Activated CD8-positive, alpha-beta memory T cell treated with anti-CD3 and anti-CD28 coated beads, Interleukin-2, amount 10 ng/mL, durations not matched to agents 7 days and 5 days (primary cell): ENCODE data around the gene EPHB1. TPM values are rescaled to one million over a fixed set of nuclear protein-coding genes. Genes with fewer than 3 reads are reported as not detected.
"Not testable (repeated sequence)": the region's sequence is repeated elsewhere in the genome, so short reads cannot be mapped to it uniquely, and the experiment has no call there.

Experiments
- ATAC-seq: fragments of 150-1000 bp; cut with Tn5 transposase; one replicate; pipeline ENCODE4 v1.10.0; 2021; ENCODE audit warnings: moderate library complexity
- CTCF ChIA-PET: fragments of 350-600 bp; sonication (Branson Sonifier 250); formaldehyde crosslinking; loops from one replicate; lab custom pipeline; 2021; ENCODE audit warnings: antibody characterized with exemption; lab: Charles Lee
- DNase-seq: peaks from one replicate; pipeline ENCODE4 v3.0.0-alpha.2; 2020
- H3K27ac Mint-ChIP-seq: one replicate; pipeline ENCODE4 v1.8.0; 2021; ENCODE audit warnings: mild to moderate bottlenecking, mixed read lengths
- H3K27me3 Mint-ChIP-seq: one replicate; pipeline ENCODE4 v1.8.0; 2021; ENCODE audit warnings: mixed read lengths
- H3K36me3 Mint-ChIP-seq: one replicate; pipeline ENCODE4 v1.8.0; 2021; ENCODE audit warnings: mild to moderate bottlenecking, mixed read lengths
- H3K4me1 Mint-ChIP-seq: one replicate; pipeline ENCODE4 v1.8.0; 2021; ENCODE audit warnings: mixed read lengths
- H3K4me3 Mint-ChIP-seq: one replicate; pipeline ENCODE4 v1.8.0; 2021; ENCODE audit warnings: mild to moderate bottlenecking, moderate library complexity, mixed read lengths
- H3K9me3 Mint-ChIP-seq: one replicate; pipeline ENCODE4 v1.8.0; 2022; ENCODE audit warnings: low read depth, mixed read lengths
- total RNA-seq, 2 experiments: library from RNA; stranded (reverse); gene quantifications; one replicate each; pipeline ENCODE4 v1.2.3, GENCODE V29; 2021

EPHB1 gene
- total RNA-seq, 2 experiments from 2014 or later, result 0.35 to 2.2 TPM

- no peaks in the 10 kb centered on the region for H3K4me1 Mint-ChIP-seq
- no peak for DNase-seq
- no peaks in the 10 kb centered on the region for H3K9me3 Mint-ChIP-seq
- H3K36me3 Mint-ChIP-seq, result no peaks in the 10 kb centered on the region
- no peak overlapping the region for H3K4me3 Mint-ChIP-seq
- CTCF ChIA-PET, result no interaction called here
- no peak overlapping the region for H3K27ac Mint-ChIP-seq
- ATAC-seq, result no peak
- peaks cover 18% of the 10 kb centered on the region for H3K27me3 Mint-ChIP-seq
Observed at GRCh38 chr3:134765468-134765867, 29.6 kb upstream of the EPHB1 start.

- Mint-ChIP-seq H3K27ac (no peak overlapping the region), H3K4me3 (no peak overlapping the region), H3K27me3 (peaks cover 18% of the 10 kb centered on the region), H3K4me1 (no peaks in the 10 kb centered on the region), H3K36me3 (no peaks in the 10 kb centered on the region), H3K9me3 (no peaks in the 10 kb centered on the region)
- CTCF ChIA-PET, result no interaction called here
- ATAC-seq (no peak), DNase-seq (peak; percentile 8)
Observed at GRCh38 chr3:134766290-134766689, 28.8 kb upstream of the EPHB1 start.

GRCh38 chr3:134768116-134768515, 26.9 kb upstream of the EPHB1 start:
- CTCF ChIA-PET, result no interaction called here

GRCh38 chr3:134768837-134769236, 26.2 kb upstream of the EPHB1 start:
- ATAC-seq, result no peak

More at GRCh38 chr3:134768116-134768515, 26.9 kb upstream of the EPHB1 start:
- ATAC-seq (no peak), DNase-seq (peak; percentile 19)
- Mint-ChIP-seq H3K27ac (no peak overlapping the region), H3K4me3 (no peak overlapping the region), H3K27me3 (peaks cover 14% of the 10 kb centered on the region), H3K36me3 (no peaks in the 10 kb centered on the region), H3K9me3 (no peaks in the 10 kb centered on the region), H3K4me1 (no peaks in the 10 kb centered on the region)

DNA sequence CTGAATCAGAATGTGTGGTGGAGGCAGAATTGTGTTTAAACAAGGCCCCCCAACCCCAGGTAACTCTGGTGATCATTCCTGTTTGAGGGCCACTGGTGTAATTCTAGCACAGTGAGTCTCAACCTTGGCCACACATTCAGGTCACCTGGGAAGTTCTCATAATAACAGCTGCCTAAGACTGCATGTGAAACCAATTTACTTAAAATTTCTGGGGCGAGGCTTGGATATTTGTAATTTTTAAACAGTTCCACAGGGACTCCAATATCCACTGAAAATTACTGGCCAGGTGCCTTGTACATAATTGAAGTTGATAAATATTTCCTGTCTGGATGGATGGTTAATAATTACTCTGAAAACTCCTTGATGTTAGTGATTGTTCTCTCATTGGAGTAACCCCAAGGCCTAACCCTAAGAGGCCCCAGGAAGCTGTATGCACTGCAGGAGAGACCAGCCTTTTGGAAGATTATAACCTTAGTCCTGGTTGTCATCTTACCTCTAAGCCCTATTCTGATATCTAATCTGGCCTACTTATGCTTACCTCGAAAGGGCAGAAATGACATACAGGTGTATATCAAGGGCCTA, 25.7 kb upstream of the EPHB1 start:
- Mint-ChIP-seq H3K4me3 (no peak overlapping the region), H3K27ac (no peak overlapping the region), H3K9me3 (no peaks in the 10 kb centered on the region), H3K4me1 (no peaks in the 10 kb centered on the region), H3K27me3 (peaks cover 19% of the 10 kb centered on the region), H3K36me3 (no peaks in the 10 kb centered on the region)
- CTCF ChIA-PET, result interaction anchor here (1.1 kb wide), 1 partner anchor 14 kb away, joined by 3 read pairs; no protein-coding TSS in a partner anchor
- no peak for ATAC-seq
- DNase-seq, result peak; percentile 18

More at GRCh38 chr3:134768837-134769236, 26.2 kb upstream of the EPHB1 start:
- no peak overlapping the region for H3K27ac Mint-ChIP-seq
- CTCF ChIA-PET, result no interaction called here
- no peaks in the 10 kb centered on the region for H3K36me3 Mint-ChIP-seq
- H3K4me1 Mint-ChIP-seq, result no peaks in the 10 kb centered on the region
- no peak for DNase-seq
- no peak overlapping the region for H3K4me3 Mint-ChIP-seq
- peaks cover 20% of the 10 kb centered on the region for H3K27me3 Mint-ChIP-seq
- no peaks in the 10 kb centered on the region for H3K9me3 Mint-ChIP-seq

DNA sequence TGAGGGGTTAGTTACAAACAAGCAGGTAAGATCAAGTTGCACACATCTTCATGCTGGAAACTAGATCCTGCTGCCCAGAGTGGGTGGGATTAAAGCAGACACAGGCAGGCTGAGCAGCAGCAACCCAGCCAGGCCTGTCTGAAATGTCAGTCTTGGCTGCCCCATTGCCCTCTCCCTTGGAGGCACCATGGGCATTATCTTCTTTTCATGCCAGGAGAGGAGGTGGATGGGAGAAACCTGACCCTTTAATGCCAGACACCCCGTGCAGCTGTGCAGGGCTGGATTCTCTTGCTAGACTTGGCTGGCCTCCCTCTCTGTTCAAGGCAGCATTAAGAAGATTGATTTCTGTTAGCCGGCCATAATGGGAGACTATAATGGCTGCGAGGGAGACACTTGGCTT, 23.0 kb upstream of the EPHB1 start:
- DNase-seq, result peak; percentile 15
- H3K4me1 Mint-ChIP-seq, result peaks cover 14% of the 10 kb centered on the region
- ATAC-seq, result no peak
- H3K4me3 Mint-ChIP-seq, result no peak overlapping the region
- H3K36me3 Mint-ChIP-seq, result no peaks in the 10 kb centered on the region
- no peaks in the 10 kb centered on the region for H3K9me3 Mint-ChIP-seq
- CTCF ChIA-PET, result no interaction called here
- H3K27me3 Mint-ChIP-seq, result peaks cover 17% of the 10 kb centered on the region
- H3K27ac Mint-ChIP-seq, result no peak overlapping the region

- CTCF ChIA-PET, result no interaction called here
- Mint-ChIP-seq H3K36me3 (no peaks in the 10 kb centered on the region), H3K27ac (no peak overlapping the region), H3K9me3 (no peaks in the 10 kb centered on the region), H3K27me3 (peaks cover 16% of the 10 kb centered on the region), H3K4me3 (no peak overlapping the region), H3K4me1 (peaks cover 19% of the 10 kb centered on the region)
- peak; percentile 18 for DNase-seq
- ATAC-seq, result no peak
Observed at GRCh38 chr3:134772591-134772990, 22.5 kb upstream of the EPHB1 start.

GRCh38 chr3:134775831-134776230, 19.2 kb upstream of the EPHB1 start:
- CTCF ChIA-PET, result no interaction called here
- Mint-ChIP-seq H3K36me3 (no peaks in the 10 kb centered on the region), H3K27ac (no peak overlapping the region), H3K4me3 (no peak overlapping the region), H3K9me3 (no peaks in the 10 kb centered on the region), H3K4me1 (peaks cover 25% of the 10 kb centered on the region), H3K27me3 (peaks cover 18% of the 10 kb centered on the region)
- ATAC-seq (peak; percentile 64), DNase-seq (peak; percentile 52)

GRCh38 chr3:134776518-134776917, 18.5 kb upstream of the EPHB1 start:
- no peaks in the 10 kb centered on the region for H3K36me3 Mint-ChIP-seq
- no peaks in the 10 kb centered on the region for H3K9me3 Mint-ChIP-seq
- no peak overlapping the region for H3K4me3 Mint-ChIP-seq
- CTCF ChIA-PET, result no interaction called here
- no peak overlapping the region for H3K27ac Mint-ChIP-seq
- peak; percentile 45 for ATAC-seq
- peak; percentile 41 for DNase-seq
- H3K27me3 Mint-ChIP-seq, result peaks cover 20% of the 10 kb centered on the region
- peaks cover 25% of the 10 kb centered on the region for H3K4me1 Mint-ChIP-seq

DNA sequence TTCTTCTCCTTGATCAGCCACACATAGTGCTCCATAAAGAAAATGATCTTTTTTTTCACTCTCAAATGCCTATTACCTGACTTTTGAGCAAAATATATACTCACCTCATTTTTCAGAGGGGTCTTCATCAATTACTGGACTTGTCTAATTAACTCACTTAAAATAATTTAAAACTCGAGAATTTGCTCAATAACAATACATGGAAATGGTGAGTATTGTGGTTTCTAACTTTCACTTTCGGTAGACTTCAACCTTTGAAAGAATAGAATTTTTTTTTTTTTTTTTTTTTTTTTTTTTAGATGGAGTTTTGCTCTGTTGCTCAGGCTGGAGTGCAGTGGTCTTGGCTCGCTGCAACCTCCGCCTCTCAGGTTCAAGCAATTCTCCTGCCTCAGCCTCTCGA, 17.7 kb upstream of the EPHB1 start:
- ATAC-seq, result peak; percentile 39
- Mint-ChIP-seq H3K36me3 (no peaks in the 10 kb centered on the region), H3K27me3 (peaks cover 23% of the 10 kb centered on the region), H3K4me3 (no peak overlapping the region), H3K4me1 (peaks cover 25% of the 10 kb centered on the region), H3K27ac (no peak overlapping the region), H3K9me3 (no peaks in the 10 kb centered on the region)
- CTCF ChIA-PET, result no interaction called here
- no peak for DNase-seq

DNA sequence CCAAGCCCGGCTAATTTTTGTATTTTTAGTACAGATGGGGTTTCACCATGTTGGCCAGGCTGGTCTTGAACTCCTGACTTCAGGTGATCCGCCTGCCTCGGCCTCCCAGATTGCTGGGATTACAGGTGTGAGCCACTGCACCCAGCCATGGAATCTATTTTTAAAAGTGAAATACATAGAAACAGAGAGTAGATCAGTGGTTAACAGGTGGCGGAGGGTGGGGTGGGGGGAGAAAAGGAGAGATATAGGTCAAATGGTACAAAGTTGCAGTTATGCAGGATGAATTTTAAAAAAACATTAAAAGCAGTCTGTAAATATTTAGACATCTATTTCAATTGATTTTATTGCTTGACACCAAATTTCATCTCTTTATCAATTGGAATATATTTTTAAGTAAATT, 6.8 kb upstream of the EPHB1 start:
- ATAC-seq, H3K27ac Mint-ChIP-seq, H3K4me1 Mint-ChIP-seq, DNase-seq, H3K36me3 Mint-ChIP-seq, H3K9me3 Mint-ChIP-seq, CTCF ChIA-PET, H3K4me3 Mint-ChIP-seq: not testable (repeated sequence)
- H3K27me3 Mint-ChIP-seq, result peaks cover 66% of the 10 kb centered on the region

GRCh38 chr3:134790065-134790464, 5.0 kb upstream of the EPHB1 start:
- ATAC-seq, result no peak
- no peak for DNase-seq
- H3K9me3 Mint-ChIP-seq, result no peaks in the 10 kb centered on the region
- CTCF ChIA-PET, result no interaction called here
- no peak overlapping the region for H3K27ac Mint-ChIP-seq
- no peaks in the 10 kb centered on the region for H3K36me3 Mint-ChIP-seq
- peaks cover 67% of the 10 kb centered on the region for H3K27me3 Mint-ChIP-seq
- H3K4me1 Mint-ChIP-seq, result peaks cover 4% of the 10 kb centered on the region
- no peak overlapping the region for H3K4me3 Mint-ChIP-seq

DNA sequence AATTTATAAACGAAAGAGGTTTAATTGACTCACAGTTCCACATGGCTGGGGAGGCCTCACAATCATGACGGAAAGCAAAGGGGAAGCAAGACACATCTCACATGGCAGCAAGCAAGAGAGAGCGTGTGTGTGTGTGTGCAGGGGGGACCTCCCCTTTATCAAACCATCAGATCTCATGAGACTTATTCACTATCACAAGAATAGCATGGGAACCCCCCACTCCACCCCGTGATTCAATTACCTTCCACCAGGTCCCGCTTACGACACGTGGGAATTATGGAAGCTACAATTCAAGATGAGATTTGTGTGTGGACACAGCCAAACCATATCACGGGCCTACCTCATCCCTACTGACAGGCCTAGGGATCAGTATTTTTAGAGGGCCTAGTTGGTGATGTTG, 3.1 kb upstream of the EPHB1 start:
- Mint-ChIP-seq H3K9me3 (no peaks in the 10 kb centered on the region), H3K27me3 (peaks cover 73% of the 10 kb centered on the region), H3K4me1 (peaks cover 9% of the 10 kb centered on the region), H3K4me3 (no peak overlapping the region), H3K27ac (no peak overlapping the region), H3K36me3 (no peaks in the 10 kb centered on the region)
- CTCF ChIA-PET, result no interaction called here
- DNase-seq (no peak), ATAC-seq (no peak)

DNA sequence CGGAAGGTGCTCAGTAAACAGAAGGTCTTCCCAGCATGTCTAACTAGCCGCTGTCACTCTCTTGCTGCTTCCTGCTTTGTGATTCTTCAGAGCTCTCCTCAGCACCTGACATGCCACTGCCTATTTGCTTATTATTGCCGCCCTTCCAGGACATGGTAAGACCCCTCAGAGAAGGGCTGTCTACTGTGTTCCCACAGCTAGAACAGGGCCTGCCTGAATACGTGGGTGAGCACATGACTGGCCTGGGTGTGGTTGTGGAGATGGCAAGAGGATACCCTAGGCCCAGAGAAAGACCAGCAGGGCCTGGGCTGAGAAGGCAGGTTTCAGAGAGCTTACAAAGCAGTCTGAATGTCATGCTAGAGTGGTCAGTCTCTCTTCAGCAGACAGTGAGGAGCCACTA, 2.4 kb upstream of the EPHB1 start:
- Mint-ChIP-seq H3K27me3 (peaks cover 73% of the 10 kb centered on the region), H3K9me3 (no peaks in the 10 kb centered on the region), H3K4me3 (no peak overlapping the region), H3K4me1 (peaks cover 16% of the 10 kb centered on the region), H3K27ac (no peak overlapping the region), H3K36me3 (no peaks in the 10 kb centered on the region)
- no peak for DNase-seq
- CTCF ChIA-PET, result no interaction called here
- ATAC-seq, result no peak
